ENCODE measurements around the gene IGFBP7.

Gene IGFBP7

GRCh38 chr4:57040510-57040909 lies 69.7 kb downstream of the IGFBP7 start:
- no peak for DNase-seq (ENCODE audit: low read depth)

DNA sequence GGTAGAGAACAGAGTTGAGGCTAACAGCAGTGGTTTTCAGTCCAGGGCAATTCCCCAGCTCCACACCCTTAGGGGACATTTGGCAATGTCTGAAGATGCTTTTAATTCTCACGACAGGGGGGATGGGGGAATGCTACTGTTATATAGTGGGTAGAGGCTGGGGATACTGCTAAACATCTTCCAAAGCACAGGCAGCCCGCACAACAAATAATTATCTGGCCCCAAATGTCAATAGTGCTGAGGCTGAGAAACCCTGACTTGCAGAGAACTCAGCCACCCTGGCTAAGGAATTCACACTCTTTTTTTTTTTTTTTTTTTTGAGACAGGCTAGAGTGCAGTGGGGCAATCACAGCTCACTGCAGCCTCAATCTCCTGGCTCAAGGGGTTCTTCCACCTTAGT lies 70.8 kb downstream of the IGFBP7 start:
- no peak for DNase-seq (ENCODE audit: low read depth)

GRCh38 chr4:57037982-57038604 lies 72.1 kb downstream of the IGFBP7 start:
- no peak for DNase-seq (ENCODE audit: low read depth)

DNA sequence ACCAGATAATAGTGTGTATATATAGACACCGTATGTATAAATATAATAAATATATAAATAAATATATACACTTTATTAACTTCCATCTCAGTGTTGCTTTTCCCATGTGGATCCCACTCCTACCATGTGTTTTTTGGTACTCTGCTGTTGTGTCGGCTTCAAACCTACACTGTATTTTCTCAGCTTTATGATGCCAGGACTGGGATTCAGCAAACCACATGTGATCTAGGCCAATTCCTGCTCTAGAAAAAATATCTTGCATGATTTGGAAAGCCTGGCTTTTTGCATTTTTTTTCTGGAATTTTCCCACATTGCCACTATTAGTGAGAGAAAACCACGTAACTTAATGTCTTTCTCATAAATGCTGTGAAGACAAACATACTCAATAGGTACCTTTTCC lies 75.7 kb downstream of the IGFBP7 start:
- no peak for DNase-seq (ENCODE audit: low read depth)

DNA sequence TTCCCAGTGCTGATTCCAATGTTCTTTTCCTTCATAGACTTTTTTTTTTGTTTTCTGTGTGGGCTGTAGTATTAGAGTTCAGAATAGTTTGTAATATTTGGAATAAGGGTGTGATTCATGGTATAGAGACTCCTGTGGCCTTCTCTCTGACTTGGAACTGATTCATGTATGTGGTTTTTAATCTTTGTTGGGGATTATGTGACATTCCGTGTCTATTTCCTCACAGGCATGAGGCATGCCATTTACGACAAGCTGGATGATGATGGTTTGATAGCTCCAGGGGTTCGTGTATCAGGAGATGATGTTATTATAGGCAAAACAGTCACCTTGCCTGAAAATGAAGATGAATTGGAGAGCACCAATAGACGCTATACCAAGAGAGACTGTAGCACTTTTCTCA lies 87.1 kb downstream of the IGFBP7 start:
- no peak for DNase-seq (ENCODE audit: low read depth)

DNA sequence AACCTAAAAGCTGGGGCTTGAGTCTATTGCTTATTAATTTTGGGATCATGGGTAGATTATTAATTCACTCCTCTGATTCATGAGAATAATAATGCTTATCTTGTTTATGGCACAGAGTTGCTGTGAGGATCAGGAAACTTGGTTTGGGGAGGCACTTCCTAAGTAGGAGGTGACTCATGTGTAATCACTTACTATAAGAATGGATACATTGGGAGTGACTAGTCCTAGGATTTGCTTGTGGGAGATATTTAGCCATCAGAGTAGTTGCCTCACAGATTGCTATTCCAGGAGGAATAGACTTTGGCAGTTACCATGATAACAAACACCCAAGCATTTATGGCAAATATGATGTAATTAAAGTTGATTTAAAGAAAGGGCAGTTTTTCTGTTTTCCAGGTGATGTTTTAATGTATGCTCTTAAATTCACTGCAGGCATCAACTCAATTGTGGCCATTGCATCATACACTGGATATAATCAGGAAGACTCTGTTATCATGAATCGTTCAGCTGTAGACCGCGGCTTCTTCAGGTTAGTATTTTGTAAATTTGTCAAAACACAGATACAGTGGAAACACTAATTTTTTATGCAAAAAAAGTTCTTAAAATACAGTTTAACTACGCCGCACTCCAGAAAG lies 89.6 kb downstream of the IGFBP7 start:
- no peak for DNase-seq (ENCODE audit: low read depth)

DNA sequence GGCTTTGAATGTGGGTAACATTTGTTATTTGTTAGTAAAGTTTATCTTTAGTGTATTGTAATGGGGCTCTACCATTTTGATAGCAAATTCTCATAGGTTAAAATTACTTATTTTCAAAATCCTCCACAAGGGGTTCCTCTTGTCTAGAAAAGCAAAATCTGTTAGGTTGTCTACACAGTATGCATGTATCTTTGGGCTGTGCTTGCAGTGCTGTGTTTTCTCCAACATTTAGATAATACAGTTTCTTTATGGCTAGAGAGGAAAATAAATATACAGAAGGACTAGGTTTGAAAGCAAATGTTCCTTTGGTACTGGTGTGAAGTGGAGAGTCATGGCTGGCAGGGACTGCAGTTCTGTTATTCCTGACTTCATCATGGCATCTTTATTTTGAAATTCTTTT lies 91.2 kb downstream of the IGFBP7 start:
- DNase-seq (ENCODE audit: low read depth): no peak

DNA sequence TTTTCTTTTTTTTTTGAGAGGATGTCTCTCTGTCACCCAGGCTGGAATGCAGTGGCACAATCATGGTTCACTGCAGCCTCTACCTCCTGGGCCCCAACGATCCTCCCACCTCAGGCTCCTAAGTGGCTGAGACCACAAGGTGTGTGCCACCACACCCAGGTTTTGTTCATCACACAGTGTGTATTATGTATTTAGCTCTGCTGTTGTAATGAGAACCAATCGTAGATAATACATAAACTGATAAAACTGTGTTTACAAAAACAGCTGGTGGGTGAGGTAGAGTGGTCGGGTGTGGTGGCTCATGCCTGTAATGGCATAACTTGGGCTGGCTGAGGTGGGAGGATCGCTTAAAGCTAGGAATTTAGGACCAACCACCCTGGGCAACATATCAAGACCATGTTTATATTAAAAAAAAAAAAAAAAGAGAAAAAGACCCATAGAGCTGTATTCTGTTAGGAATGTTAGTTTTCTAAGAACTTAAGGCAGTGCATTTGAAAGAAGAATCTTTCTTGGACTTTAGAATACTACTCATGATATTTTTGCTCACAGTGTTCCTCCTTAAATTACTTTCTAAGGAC lies 96.6 kb downstream of the IGFBP7 start:
- no peak for DNase-seq (ENCODE audit: low read depth)

DNA sequence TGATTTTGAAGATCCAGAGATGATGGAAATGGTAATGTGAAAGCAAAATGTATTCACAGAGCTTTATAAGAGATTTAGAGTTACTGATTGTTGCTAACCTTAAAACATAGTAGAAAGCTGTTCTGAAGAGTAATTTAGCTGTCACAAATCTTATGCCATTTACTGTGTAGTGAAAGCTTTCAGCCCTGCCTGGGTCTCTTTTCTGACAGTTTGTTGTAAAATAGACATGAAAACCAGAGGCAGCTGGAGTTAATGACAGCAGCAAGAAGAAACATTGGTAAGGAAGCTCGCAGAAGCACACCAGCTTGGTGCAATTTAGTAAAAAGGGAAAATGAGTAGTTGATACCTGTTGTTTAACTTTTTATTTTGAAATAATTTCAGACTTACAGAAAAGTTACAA lies 110.4 kb downstream of the IGFBP7 start:
- no peak for DNase-seq (ENCODE audit: low read depth)

GRCh38 chr4:56995525-56995924 lies 114.7 kb downstream of the IGFBP7 start:
- no peak for DNase-seq (ENCODE audit: low read depth)

DNA sequence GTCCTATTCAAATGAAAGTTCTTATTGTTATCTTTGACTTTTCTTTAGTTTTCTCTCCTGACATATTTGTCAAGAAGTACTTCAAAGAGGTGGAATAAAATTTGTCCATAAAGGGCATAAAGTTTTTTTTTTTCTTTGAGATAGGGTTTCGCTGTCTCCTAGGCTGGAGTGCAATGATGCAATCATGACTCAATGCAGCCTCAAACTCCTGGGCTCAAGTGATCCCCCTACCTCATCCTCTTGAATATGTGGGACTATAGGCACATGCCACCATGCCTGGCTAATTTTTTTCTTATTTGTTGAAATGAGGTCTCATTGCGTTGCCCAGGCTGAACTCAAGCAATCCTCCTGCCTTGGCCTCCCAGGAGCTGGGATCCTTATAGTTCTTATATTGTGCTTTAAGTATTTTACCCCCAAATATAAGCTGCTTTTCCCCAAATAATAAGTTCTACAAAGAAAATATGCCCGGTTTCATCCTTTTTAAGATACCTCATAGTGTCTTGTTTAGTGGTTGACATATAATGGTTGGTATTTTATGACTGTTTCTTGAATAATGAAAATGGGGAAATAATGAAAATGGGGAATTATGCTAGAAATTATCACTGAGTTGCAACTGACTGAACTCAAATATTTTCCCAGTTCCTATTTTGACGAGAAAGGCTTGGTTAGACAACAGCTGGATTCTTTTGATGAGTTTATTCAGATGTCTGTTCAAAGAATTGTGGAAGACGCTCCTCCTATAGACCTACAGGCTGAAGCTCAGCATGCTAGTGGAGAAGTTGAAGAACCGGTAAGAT lies 119.9 kb downstream of the IGFBP7 start:
- DNase-seq (ENCODE audit: low read depth): no peak

GRCh38 chr4:56986952-56987351 lies 123.2 kb downstream of the IGFBP7 start:
- DNase-seq (ENCODE audit: low read depth): no peak

DNA sequence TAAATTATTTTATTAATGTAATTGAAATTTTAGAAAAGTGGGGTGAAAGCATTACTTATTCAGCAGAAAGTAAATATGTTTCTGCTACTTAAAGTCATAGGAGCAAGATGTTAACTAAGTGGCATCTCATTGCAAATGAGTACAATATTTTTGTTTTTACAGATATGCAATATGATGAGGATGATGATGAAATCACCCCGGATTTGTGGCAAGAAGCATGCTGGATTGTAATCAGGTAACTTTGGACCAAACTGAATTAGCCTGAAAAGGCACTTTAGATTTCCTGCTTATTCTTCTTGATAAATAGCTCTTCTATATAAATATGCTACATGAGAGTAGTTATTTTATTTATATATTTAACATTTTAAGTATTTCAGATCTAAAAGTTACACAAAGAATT lies 124.0 kb downstream of the IGFBP7 start:
- no peak for DNase-seq (ENCODE audit: low read depth)

DNA sequence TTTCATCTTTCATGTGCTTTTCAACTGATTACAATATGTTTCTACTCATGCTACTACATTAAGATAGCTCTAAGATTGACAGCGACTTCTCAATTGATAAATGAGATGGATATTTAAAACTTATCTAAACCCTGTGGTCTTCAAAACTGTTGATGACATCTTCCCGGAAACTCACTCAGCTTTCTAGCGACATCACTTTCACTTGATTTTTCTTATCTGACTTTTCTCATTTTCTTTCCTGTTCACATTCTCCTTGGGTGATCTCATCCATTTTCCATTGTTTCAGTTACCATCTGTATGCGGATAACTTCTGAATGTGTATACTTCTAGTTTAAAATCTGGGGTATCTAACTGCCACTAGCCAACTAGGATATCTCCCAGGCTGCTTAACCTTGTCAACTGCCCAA lies 128.4 kb downstream of the IGFBP7 start:
- DNase-seq (ENCODE audit: low read depth): no peak
